Nucleus accumbens (tissue), 56 donors: Measurements from ENCODE around the gene HAL.
A peak's percentile ranks its signal among the peaks of the same experiment; 100 is the strongest.
"Not testable (repeated sequence)": the region's sequence is repeated elsewhere in the genome, so short reads cannot be mapped to it uniquely, and the experiment has no call there.

Experiments
- DNase-seq, 56 donors: peaks; one replicate each; lab custom pipeline; 2025; lab: John Stamatoyannopoulos, UW

HAL gene

DNA sequence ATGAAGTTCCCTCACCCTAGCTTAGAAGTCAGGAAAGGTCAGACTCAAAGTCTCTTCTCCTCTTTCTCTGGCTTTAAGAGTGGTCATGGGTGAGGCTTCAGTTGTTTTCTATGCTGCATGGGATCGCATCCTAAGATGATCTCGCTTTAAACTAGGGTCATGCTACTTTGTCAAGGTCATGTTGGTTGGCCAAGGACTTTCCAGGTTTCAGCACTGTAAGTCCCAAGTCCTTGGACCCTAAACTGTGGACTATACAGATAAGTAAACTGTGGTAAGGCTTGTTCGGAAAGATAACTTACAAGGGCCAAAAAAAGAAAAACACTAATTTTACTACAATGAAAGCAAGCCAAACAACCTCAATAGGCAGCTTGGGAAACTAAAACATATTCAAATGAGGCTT lies 17.4 kb downstream of the HAL start:
- DNase-seq = no peak

DNA sequence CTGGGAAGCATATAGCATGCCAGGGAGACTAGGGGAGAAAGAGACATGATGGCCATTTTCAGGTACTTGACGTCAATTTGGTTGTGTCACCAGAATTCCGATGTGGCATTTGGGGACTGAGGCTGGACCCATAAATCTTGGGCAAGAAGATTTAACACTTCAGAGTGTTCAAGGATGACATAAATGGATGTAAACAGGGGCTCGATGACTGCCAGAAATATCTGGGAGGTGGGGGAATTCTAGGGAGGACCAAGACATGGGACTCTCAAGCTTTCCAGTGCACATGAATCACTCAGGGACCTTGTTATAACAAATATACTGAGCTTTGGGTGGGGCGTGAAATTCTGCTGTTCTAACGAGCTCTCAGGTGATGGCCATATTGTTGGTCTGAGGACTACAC lies 17.8 kb downstream of the HAL start:
- no peak for DNase-seq

DNA sequence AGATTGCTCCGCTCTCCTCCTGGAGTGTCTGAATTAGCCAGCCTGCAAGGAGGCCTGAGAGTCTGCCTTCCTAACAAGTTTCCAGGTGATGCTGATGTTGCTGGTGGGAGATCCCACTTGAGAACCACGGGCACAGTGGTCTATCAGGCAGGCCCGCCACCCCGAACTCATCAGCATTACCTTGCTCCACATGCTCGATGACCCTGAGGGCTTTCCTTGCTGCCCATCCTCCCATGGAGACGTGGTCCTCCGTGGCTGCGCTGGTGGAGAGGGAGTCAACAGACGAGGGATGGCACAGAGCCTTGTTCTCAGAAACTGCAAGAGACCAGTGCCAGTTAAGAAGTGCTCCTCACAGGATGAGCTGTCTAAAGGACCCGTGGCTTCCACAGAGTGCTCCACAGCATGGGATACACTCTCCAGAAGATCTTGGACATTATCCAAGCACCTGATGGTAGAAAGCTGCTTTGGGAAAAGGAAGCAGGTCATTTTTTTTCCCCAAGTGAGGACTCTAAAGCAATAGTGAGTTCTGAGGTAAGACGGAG lies 18.3 kb downstream of the HAL start:
- DNase-seq = no peak

DNA sequence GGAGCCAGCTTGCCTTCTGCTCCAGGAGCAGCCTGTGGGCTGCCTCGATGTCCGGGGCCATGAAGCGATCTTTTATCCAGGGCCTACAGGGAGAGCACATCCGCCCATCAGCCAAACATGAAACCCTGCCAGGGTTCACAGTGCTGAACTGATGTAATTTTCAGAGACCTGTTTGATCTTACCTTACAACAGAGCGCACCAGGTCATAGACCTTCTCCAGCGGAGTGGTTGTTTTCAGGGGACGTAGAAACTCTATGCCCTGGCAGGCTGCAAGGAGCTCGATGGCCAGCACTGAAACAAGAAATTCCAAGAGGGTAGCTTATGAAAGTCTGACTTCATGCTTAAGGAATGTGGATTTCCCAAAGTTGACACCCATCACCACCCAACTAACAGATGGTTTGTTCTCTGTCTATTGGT lies 19.7 kb downstream of the HAL start:
- DNase-seq = no peak

DNA sequence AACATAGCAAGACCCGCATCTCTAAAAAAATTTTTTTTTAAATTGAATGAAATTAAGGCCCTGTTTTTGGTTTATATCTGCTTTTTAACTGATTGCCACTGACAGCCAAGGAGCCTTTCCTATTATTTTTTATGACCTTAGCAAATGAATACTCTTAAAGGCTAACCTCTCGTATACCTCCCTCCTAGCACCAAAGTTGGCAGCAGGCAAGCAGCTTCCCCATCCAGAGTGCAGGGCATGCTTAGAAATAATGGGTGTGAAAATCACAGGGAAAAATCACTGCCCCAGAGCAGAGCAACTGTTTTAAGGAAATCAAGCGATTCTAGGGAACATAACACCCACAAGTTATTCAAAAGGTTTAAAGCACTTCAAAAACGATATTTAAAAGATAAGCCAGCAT lies 20.7 kb downstream of the HAL start:
- DNase-seq = no peak

DNA sequence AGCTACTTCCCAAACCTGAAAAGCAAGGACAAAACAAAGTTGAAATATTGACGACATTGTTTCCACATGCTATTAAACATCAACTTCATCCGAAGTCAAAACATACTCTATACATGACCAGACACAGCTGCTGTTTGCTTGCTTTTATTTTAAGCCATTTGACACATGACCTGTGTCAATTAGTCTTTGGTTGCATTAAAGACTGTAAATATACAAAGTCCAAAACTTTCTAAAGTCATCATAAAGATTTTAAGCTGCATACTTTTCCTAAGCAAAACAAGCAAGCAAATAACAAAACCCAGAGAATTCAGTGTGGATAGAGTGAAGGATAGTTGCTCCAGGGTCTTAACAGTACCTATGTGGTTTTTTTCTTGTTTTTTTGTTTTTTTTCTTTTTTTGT lies 21.8 kb downstream of the HAL start:
- DNase-seq = no peak

DNA sequence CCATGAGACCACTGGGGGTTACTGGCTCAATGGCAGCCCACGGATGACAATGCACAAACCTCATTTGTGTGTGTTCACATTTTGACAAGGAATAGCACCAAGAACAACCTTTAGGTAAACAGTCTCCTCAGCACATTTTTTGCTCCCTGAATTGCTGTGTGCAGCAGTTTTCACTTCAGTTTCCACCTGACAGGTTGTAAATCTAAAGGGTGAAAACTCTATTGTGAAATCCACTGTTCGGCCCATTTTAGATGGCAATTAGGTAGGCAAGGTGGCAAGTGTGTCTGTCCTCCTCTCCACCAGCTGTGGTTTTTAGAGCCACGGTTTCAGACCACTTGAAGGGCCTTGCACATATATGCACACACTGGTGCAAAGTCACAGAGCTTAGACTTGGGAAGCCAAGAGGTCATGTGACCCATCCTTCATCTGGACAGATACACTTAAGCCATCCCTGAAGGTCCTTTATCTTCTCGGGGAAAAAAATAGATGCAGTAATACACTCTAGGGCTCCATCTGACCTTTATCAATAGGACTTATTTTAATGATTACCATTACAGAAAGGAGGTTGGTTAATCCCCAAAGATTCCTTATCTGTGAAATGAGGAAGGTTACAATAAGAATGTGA lies 23.2 kb downstream of the HAL start:
- no peak for DNase-seq

DNA sequence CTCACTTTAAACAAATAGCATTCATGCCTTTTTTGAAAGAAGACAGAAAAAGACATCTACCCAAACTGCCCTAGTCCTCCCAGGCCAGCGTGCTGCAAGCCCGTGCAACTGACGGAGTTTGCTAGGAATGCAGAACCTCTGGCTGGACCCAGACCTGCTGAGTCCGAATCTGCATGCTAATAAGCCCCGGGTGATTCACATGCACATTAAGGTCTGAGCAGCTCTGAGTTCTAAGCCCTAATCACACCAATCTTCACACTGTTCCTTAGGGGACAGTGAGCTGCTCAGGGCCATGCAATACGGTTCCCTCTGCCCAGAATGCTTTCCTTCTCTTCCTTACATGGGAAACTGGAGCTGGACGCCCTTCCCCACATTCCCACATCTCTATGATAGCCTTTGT lies 25.2 kb downstream of the HAL start:
- peak in 1 of 56 donors; percentile 1 for DNase-seq

DNA sequence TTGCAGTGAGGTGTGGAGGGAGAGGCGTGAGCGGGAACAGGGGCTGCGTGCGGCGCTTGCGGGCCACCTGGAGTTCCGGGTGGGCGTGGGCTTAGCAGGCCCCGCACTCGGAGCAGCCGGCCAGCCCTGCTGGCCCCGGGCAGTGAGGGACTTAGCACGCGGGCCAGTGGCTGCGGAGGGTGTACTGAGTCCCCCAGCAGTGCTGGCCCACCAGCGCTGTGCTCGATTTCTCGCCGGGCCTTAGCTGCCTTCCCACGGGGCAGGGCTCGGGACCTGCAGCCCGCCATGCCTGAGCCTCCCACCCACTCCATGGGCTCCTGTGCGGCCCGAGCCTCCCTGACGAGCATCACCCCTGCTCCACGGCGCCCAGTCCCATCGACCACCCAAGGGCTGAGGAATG lies 27.0 kb downstream of the HAL start:
- DNase-seq = not testable (repeated sequence)

DNA sequence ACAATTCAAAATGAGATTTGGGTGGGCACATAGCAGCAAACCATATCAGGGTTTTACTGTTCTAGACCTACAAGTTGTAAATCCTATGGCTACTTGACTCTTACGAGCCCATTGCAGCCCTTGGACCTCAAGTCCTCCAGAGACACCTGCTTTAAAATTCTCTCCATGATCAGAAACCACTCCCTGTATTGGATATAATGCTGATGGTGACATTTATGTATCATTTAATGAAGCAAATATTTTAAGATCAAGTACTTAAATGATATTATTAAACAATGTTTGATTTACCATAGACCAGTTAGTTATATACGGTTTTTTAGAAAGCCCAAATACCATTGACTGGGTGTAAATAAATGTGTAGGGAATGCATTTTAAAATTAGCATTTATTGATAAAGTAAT lies 28.8 kb downstream of the HAL start:
- DNase-seq = no peak

DNA sequence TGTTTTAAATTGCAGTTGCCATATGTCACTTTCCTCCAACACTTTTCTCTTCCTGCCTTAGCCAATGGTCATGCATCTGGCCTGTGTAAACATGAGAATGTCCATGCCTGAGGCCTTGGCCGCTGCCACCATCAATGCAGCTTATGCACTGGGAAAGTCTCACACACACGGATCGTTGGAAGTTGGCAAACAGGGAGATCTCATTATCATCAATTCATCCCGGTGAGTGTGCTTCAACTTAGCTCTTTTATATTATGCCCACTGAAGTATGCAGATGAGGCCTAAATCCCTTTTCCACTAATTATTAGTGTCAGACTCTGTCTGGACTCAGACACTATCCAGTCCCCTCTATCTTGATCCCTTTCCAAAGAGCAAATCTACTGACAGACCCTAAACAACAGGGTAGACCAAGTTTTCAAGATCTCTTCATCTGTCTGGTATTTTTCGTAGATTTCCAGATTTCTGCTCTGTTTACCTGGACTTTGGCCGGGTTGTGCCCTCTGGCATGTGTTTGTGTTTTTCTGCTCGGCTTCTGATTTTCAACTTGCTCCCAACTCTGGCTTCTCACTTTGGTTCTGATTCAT lies 29.8 kb downstream of the HAL start:
- no peak for DNase-seq

DNA sequence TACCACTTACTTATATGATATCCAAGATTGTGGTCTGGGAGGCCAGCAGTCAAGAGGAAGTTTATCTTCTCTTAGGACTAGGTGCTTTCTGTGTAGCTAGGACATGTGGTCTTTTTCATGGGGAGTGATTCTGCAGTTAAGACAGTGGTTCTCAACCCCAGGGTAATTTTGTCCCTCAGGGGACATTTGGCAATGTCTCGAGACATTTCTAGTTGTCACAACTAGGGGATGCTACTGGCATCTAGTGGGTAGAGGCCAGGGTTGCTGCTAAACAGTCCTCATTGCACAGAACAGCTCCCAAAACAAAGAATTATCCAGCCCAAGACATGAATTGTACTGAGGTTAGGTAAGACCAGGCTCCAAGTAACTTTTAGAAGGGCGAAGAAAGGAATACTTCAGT lies 33.0 kb downstream of the HAL start:
- DNase-seq = no peak

DNA sequence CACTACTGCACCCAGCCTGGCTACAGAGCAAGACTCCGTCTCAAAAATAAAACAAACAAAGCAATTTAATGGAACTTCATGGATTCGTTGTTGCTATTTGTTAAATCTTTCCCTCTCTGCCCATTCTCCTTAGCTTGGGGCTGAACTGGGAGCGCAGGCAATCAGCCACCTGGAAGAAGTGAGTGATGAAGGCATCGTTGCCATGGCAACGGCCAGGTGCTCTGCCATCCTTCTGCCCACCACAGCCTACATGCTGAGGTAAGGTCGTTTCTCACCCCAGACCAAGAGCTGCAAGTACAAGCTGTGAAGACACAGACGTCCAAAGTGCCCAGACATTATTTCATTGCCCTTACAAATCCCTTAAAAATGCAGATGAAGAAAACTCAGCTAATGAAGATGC lies 33.9 kb downstream of the HAL start:
- DNase-seq = no peak

DNA sequence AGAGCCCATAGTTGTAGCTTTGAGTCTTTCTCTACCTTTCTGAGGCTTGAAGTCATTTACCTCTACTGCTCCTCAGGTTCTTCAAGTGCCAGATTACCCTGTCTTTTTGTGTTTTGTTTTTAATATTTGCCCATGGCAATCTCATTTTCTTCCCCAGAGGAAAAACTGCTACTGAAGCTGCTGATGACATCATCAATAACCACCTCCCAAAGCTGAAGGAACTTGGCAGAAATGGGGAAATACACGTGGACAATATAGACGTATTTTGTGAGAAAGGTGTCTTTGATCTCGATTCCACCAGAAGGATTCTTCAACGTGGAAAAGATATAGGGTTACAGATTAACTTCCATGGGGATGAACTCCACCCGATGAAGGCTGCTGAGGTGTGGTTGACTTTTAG lies 35.9 kb downstream of the HAL start:
- DNase-seq = no peak

DNA sequence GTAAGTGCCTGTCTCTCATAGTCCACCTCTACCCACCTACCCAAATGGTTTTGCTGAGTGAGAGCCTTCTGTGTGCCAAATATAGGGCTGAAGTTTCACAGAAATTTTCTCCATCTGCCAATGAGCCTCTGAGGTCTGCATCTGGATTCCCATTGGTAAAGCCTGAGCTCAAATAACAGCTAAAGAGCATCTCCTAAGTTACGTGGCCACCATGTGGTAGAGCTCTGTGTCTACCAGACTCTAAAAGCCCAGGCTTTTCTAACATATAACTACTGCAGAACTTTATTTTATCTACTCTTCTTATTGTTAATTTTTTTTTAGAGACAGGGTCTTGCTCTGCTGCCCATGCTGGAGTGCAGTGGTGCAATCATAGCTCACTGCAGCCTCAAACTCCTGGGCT lies 37.0 kb downstream of the HAL start:
- no peak for DNase-seq

DNA sequence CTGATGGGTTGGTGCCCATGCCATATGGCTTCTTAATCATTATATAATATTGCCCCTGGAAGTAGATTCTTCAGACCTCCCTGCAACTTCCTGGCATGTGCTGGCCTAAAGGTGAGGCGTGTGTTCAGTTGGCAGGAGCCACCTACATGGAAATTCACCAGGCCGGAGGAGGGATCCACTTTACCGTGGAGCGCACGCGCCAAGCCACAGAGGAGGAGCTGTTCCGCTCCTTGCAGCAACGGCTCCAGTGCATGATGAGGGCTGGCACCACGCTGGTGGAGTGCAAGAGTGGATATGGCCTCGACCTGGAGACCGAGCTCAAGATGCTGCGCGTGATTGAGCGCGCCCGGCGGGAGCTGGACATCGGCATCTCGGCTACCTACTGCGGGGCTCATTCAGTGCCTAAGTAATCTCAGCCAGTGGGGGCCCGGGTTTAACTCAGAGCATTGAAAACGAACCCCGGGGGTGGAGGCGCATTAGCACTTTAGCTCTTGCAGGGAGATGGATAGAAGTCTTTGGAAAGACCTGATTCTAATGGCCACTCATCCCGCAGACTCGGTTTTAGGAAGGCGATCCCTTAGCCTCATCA lies 39.5 kb downstream of the HAL start:
- peak in 11 of 56 donors; percentile 2 to 18 (median 9) for DNase-seq

DNA sequence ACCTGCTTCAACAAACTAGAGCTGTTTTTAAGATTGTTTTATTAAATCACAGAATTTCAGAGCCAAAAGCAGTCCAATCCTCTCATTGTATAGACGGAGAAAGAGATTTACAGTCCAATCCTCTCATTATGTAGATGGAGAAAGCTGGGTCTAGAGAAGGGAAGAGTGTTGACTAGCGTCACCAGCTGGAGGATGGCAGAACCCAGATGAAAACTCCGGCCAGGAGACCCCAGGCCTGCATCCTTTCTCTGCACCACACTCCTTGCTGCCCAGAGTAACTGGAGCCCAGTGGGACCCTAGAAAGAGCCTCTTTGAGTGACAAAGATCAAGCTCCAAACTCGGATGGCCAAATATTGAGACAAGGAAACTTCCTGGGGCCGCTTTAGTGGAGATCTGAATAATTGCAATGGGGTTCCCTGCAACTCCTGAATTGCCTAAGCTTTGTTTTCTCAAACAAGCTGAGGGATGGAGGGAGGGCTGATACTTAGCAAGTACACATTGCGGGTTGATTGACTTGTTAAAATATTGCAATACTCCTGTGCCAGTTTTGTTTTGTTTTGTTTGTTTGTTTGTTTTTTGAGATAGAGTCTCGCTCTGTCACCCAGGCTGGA lies 40.5 kb downstream of the HAL start:
- no peak for DNase-seq

DNA sequence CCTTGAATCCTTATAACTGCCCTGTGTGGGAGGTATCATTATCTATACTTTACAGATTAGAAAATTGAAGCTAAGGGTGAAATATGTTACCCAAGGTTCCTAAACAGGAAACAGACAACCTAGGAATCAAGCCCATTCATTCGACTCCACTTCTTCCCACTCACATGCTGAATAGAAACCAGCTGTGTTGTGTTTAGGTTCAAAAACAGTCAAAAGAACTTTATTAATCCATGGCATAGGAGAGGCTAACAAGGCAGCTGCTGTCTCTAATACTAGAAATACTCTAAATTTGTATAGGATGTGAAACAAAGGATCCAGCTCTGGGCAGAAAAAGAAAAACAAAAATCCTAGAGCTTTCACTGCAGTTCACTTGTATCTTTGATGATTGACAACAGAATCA lies 43.1 kb downstream of the HAL start:
- DNase-seq = no peak

DNA sequence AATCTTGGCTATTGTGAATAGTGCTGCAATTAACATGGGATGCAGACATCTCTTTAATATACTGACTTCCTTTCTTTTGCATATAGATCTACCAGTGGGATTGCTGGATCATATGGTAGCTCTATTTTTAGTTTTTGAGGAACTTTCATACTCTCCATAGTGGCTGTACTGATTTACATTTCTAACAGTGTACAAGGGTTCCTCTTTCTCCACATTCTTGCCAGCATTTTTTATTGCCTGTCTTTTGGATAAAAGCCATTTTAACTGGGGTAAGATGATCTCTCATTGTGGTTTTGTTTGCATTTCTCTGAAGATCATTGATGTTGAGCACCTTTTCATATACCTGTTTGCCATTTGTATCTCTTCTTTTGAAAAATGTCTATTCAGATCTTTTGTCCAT lies 44.6 kb downstream of the HAL start:
- no peak for DNase-seq

DNA sequence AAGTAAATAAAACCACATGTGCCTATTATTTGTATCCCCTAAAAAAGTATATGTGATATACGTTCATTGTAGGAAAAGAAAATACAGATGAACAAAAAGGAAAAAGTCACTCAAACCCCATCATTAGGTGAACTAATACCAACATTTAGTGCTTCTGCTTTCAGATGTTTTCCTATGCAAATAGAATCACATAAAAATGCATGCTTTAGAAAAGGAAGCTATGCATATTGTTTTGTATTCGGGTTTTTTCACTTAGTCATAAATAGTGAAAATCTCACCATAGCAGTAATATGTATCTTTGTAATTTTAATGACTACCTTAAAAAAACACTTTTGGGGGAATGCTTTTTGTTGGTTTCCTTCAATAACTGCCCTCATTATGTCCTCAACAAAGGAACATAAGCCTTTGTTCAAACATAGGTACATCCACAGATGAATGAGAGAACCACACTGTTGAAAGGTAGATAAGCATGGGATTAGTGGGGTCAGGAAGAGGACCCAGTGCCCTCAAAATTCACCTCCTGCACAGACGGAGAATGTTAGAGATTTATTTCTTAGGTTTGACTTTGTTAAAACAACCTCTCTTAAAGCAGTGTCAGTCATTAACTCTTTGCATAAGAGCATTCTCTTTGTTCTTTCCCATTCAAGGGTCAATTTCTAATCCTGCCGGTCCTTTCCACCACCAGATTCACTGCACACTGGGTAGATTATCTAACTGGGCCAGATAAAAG lies 46.5 kb downstream of the HAL start:
- no peak for DNase-seq

DNA sequence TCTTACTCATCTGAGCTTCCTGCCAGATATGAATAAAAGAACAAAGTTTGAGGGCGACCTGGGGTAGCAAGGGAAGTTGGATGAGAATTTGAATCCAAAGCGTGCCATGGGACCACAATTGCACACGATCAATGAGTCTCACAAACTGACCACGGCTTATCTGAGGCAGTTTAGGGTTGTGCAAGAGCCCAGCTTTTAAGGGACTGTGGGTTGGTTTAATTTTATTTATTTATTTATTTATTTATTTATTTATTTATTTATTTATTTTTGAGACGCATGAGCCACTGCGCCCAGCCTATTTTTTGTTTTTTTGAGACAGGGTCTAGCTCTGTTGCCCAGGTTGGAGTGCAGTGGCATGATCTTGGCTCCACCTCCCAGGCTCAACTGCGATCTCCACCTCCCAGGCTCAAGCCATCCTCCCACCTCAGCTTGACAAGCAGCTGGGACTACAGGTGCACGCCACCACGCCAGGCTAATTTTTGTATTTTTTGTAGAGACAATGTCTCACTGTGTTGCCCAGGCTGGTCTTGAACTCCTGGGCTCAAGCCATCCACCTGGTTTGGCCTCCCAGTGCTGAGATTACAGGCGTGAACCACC lies 51.9 kb downstream of the HAL start:
- no peak for DNase-seq
